ENCODE data around the gene MKNK1.

GRCh38 chr1:46563341-46563740 is 40.7 kb downstream of the MKNK1 start:
- TF ChIP-seq CTCF (IDR thresholded peaks at IDR 0.05) (no peak), EZH2 (IDR thresholded peaks at IDR 0.05; ENCODE audit: borderline replicate concordance, insufficient read depth, low read depth, low read length, poor library complexity, severe bottlenecking) (no peak)
